ENCODE data around the gene YWHAH.

Gene YWHAH

GRCh38 chr22:31962387-31963125, 18.2 kb downstream of the YWHAH start:
- H3K27ac ChIP-seq (ENCODE audit: extremely low read depth, low read depth, low read length): no peak overlapping the region
- ChIA-PET CTCF (interaction anchor here (0.5 to 4.1 kb wide), 6 partner anchors 8 to 301 kb away, joined by 3 to 22 read pairs (median 3); partner anchors contain the start of gene PISD), POLR2A (interaction anchor here (0.5 to 1.4 kb wide), 2 partner anchors 76 to 286 kb away, joined by 3 to 5 read pairs; no protein-coding TSS in a partner anchor)
- H3K4me1 ChIP-seq (ENCODE audit: control insufficient read depth, insufficient read depth, low read length): no peaks in the 10 kb centered on the region
- TF ChIP-seq ZNF157 (tag by site-specific recombination; IDR thresholded peaks at IDR 0.05) (no peak), ZNF664 (tag by site-specific recombination; IDR thresholded peaks at IDR 0.05) (peak; percentile 35; the same call in 1 of the 2 replicates)
- peaks cover 0 to 5% of the 10 kb centered on the region in 2 experiments; a peak in 1 of 3 replicates for H3K36me3 ChIP-seq (ENCODE audit: control insufficient read depth in 2 of 2, insufficient read depth in 1 of 2, low read length in 2 of 2)
- H3K4me3 ChIP-seq (ENCODE audit: low read depth, low read length): no peak overlapping the region
- no peaks in the 10 kb centered on the region for H3K9me3 ChIP-seq (ENCODE audit: control insufficient read depth, insufficient read depth, low read depth, low read length)

- H3K9me3 ChIP-seq (ENCODE audit: control insufficient read depth, insufficient read depth, low read depth, low read length): no peaks in the 10 kb centered on the region
- H3K36me3 ChIP-seq (ENCODE audit: control insufficient read depth in 2 of 2, insufficient read depth in 1 of 2, low read length in 2 of 2): no peaks in the 10 kb centered on the region
- no peak overlapping the region for H3K27ac ChIP-seq (ENCODE audit: extremely low read depth, low read depth, low read length)
- H3K4me3 ChIP-seq (ENCODE audit: low read depth, low read length): no peak overlapping the region
- H3K4me1 ChIP-seq (ENCODE audit: control insufficient read depth, insufficient read depth, low read length): no peaks in the 10 kb centered on the region
- CTCF ChIA-PET: interaction anchor here (0.5 to 1.5 kb wide), 7 partner anchors 11 to 419 kb away, joined by 3 to 11 read pairs (median 4); no protein-coding TSS in a partner anchor
- POLR2A ChIA-PET: interaction anchor here (0.7 kb wide), 1 partner anchor 214 kb away, joined by 4 read pairs; no protein-coding TSS in a partner anchor
- TF ChIP-seq ZNF707 (tag by site-specific recombination; IDR thresholded peaks at IDR 0.05) (no peak), ZNF571 (tag by site-specific recombination; IDR thresholded peaks at IDR 0.05) (no peak), ZNF701 (tag by site-specific recombination; IDR thresholded peaks at IDR 0.05) (no peak), ZNF292 (tag by site-specific recombination; IDR thresholded peaks at IDR 0.05; ENCODE audit: borderline replicate concordance, low read depth) (no peak), ZNF426 (tag by site-specific recombination; IDR thresholded peaks at IDR 0.05) (no peak), PATZ1 (tag by site-specific recombination; IDR thresholded peaks at IDR 0.05) (no peak)
These were observed 23.7 kb downstream of the YWHAH start for GRCh38 chr22:31968022-31968421.

- Histone ChIP-seq H3K4me3 (ENCODE audit: low read depth, low read length) (peak overlapping the region; percentile 45), H3K27ac (ENCODE audit: extremely low read depth, low read depth, low read length) (no peak overlapping the region), H3K36me3 (ENCODE audit: control insufficient read depth in 2 of 2, insufficient read depth in 1 of 2, low read length in 2 of 2) (no peaks in the 10 kb centered on the region), H3K9me3 (ENCODE audit: control insufficient read depth, insufficient read depth, low read depth, low read length) (no peaks in the 10 kb centered on the region), H3K4me1 (ENCODE audit: control insufficient read depth, insufficient read depth, low read length) (no peaks in the 10 kb centered on the region)
- ChIA-PET POLR2A (interaction anchor here (0.6 to 1.7 kb wide), 8 partner anchors 9 to 505 kb away, joined by 3 to 17 read pairs (median 6); partner anchors contain the start of genes DEPDC5, FBXO7, PISD and PRR14L), CTCF (interaction anchor here (0.5 to 11.9 kb wide), 99 partner anchors 9 to 1615 kb away, joined by 3 to 309 read pairs (median 4); partner anchors contain the start of genes PISD and YWHAH)
- no peak for TF ChIP-seq YY1 (tag by site-specific recombination; IDR thresholded peaks at IDR 0.05)
- TF ChIP-seq, protein P1, sequence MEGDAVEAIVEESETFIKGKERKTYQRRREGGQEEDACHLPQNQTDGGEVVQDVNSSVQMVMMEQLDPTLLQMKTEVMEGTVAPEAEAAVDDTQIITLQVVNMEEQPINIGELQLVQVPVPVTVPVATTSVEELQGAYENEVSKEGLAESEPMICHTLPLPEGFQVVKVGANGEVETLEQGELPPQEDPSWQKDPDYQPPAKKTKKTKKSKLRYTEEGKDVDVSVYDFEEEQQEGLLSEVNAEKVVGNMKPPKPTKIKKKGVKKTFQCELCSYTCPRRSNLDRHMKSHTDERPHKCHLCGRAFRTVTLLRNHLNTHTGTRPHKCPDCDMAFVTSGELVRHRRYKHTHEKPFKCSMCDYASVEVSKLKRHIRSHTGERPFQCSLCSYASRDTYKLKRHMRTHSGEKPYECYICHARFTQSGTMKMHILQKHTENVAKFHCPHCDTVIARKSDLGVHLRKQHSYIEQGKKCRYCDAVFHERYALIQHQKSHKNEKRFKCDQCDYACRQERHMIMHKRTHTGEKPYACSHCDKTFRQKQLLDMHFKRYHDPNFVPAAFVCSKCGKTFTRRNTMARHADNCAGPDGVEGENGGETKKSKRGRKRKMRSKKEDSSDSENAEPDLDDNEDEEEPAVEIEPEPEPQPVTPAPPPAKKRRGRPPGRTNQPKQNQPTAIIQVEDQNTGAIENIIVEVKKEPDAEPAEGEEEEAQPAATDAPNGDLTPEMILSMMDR (tag by site-specific recombination; IDR thresholded peaks at IDR 0.05): peak; percentile 83
- 0 out of 2 replicates have a peak, but pooled peaks have one; percentile 14 for TF ChIP-seq KLF17 (tag by site-specific recombination; IDR thresholded peaks at IDR 0.05)
- no peak for TF ChIP-seq ZNF549 (tag by site-specific recombination; IDR thresholded peaks at IDR 0.05)
- TF ChIP-seq OVOL3 (tag by site-specific recombination; IDR thresholded peaks at IDR 0.05): no peak
- TF ChIP-seq KLF7 (tag by site-specific recombination; IDR thresholded peaks at IDR 0.05; ENCODE audit: borderline replicate concordance): no peak
- TF ChIP-seq ZSCAN30 (tag by site-specific recombination; IDR thresholded peaks at IDR 0.05): no peak; the same call in 1 of the 2 replicates
- no peak for TF ChIP-seq ZNF514 (tag by site-specific recombination; IDR thresholded peaks at IDR 0.05)
- TF ChIP-seq ZNF596 (tag by site-specific recombination; IDR thresholded peaks at IDR 0.05): no peak
- no peak for TF ChIP-seq ZSCAN16 (tag by site-specific recombination; IDR thresholded peaks at IDR 0.05)
- no peak for TF ChIP-seq SALL2 (tag by site-specific recombination; IDR thresholded peaks at IDR 0.05; ENCODE audit: borderline replicate concordance)
- TF ChIP-seq ZNF335 (tag by site-specific recombination; conservative IDR thresholded peaks at IDR 0.05): no peak
- no peak for TF ChIP-seq ZNF571 (tag by site-specific recombination; IDR thresholded peaks at IDR 0.05)
- no peak for TF ChIP-seq ZNF16 (tag by site-specific recombination; IDR thresholded peaks at IDR 0.05; ENCODE audit: low read depth)
- no peak for TF ChIP-seq ZNF155 (tag by site-specific recombination; IDR thresholded peaks at IDR 0.05)
- TF ChIP-seq ZNF701 (tag by site-specific recombination; IDR thresholded peaks at IDR 0.05): no peak
- TF ChIP-seq ZNF416 (tag by site-specific recombination; IDR thresholded peaks at IDR 0.05): no peak
- TF ChIP-seq ZNF626 (tag by site-specific recombination; IDR thresholded peaks at IDR 0.05): no peak
- no peak for TF ChIP-seq ZNF184 (tag by site-specific recombination; IDR thresholded peaks at IDR 0.05)
These were observed 25.6 kb downstream of the YWHAH start for GRCh38 chr22:31969789-31970489.

All from HEK293 (cell line).